Ishikawa (cell line): ENCODE results near the gene CCDC9B.

Experiments used
- CEBPB ChIP-seq: IDR thresholded peaks from 2 replicates; pipeline ENCODE4 v1.6.1; 2012
- CREB1 ChIP-seq: IDR thresholded peaks from 2 replicates; pipeline ENCODE4 v1.6.1; 2012; ENCODE audit warnings: low read depth
- EGR1 ChIP-seq: IDR thresholded peaks from 2 replicates; pipeline ENCODE4 v1.6.1; 2012
- EP300 ChIP-seq: IDR thresholded peaks from 2 replicates; pipeline ENCODE4 v1.6.1; 2012; ENCODE audit warnings: borderline replicate concordance
- FOXM1 ChIP-seq: IDR thresholded peaks from 2 replicates; pipeline ENCODE4 v1.6.1; 2012; ENCODE audit warnings: low read depth, borderline replicate concordance
- NFIC ChIP-seq: IDR thresholded peaks from 2 replicates; pipeline ENCODE4 v1.6.1; 2012
- RAD21 ChIP-seq: IDR thresholded peaks from 2 replicates; pipeline ENCODE4 v1.6.1; 2012; ENCODE audit warnings: low read depth
- TAF1 ChIP-seq: IDR thresholded peaks from 2 replicates; pipeline ENCODE4 v1.6.1; 2012; ENCODE audit warnings: low read depth, mild to moderate bottlenecking
- TCF12 ChIP-seq: IDR thresholded peaks from 2 replicates; pipeline ENCODE4 v1.6.1; 2012; ENCODE audit warnings: low read depth
- TEAD4 ChIP-seq: IDR thresholded peaks from 2 replicates; pipeline ENCODE4 v1.6.1; 2012
- YY1 ChIP-seq: IDR thresholded peaks from 2 replicates; pipeline ENCODE4 v1.6.1; 2012; ENCODE audit warnings: low read depth
- ZBTB7A ChIP-seq: IDR thresholded peaks from 2 replicates; pipeline ENCODE4 v1.6.1; 2012; ENCODE audit warnings: low read depth
- TF ChIP-seq, protein P1 (sequence below): IDR thresholded peaks from 2 replicates; pipeline ENCODE4 v1.6.1; 2012; ENCODE audit warnings: low read depth, mild to moderate bottlenecking
- TF ChIP-seq, protein P2 (sequence below): IDR thresholded peaks from 2 replicates; pipeline ENCODE4 v1.6.1; 2012
- TF ChIP-seq, protein P3 (sequence below): IDR thresholded peaks from 2 replicates; pipeline ENCODE4 v1.6.1; 2012

Gene CCDC9B

DNA sequence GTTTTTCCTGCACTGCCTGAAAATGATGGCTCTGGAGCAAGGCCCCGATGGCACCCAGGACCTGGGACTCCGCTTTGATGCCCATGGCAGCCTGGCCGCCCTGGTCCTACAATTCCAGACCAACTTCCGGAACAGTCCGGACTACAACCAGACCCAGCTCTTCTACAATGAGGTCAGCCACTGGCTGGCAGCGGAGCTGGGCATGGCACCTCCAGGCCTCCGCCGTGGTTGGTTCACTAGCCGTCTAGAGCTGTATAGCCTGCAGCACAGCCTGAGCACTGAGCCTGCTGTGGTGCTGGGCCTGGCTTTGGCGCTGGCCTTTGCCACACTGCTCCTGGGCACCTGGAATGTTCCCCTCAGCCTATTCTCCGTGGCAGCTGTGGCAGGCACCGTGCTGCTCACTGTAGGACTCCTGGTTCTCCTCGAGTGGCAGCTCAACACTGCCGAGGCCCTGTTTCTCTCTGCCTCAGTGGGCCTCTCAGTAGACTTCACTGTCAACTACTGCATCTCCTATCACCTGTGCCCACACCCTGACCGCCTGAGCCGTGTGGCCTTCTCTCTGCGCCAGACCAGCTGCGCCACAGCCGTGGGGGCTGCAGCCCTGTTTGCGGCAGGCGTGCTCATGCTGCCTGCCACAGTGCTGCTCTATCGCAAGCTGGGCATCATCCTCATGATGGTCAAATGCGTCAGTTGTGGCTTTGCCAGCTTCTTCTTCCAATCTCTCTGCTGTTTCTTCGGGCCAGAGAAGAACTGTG, 28.2 kb upstream of the CCDC9B start:
- TF ChIP-seq TAF1 (no peak), EGR1 (no peak), CEBPB (no peak), FOXM1 (no peak), NFIC (no peak), EP300 (no peak), ZBTB7A (no peak), CREB1 (no peak), TCF12 (no peak)
- TF ChIP-seq, protein P1, sequence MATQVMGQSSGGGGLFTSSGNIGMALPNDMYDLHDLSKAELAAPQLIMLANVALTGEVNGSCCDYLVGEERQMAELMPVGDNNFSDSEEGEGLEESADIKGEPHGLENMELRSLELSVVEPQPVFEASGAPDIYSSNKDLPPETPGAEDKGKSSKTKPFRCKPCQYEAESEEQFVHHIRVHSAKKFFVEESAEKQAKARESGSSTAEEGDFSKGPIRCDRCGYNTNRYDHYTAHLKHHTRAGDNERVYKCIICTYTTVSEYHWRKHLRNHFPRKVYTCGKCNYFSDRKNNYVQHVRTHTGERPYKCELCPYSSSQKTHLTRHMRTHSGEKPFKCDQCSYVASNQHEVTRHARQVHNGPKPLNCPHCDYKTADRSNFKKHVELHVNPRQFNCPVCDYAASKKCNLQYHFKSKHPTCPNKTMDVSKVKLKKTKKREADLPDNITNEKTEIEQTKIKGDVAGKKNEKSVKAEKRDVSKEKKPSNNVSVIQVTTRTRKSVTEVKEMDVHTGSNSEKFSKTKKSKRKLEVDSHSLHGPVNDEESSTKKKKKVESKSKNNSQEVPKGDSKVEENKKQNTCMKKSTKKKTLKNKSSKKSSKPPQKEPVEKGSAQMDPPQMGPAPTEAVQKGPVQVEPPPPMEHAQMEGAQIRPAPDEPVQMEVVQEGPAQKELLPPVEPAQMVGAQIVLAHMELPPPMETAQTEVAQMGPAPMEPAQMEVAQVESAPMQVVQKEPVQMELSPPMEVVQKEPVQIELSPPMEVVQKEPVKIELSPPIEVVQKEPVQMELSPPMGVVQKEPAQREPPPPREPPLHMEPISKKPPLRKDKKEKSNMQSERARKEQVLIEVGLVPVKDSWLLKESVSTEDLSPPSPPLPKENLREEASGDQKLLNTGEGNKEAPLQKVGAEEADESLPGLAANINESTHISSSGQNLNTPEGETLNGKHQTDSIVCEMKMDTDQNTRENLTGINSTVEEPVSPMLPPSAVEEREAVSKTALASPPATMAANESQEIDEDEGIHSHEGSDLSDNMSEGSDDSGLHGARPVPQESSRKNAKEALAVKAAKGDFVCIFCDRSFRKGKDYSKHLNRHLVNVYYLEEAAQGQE = no peak
- TF ChIP-seq, protein P2, sequence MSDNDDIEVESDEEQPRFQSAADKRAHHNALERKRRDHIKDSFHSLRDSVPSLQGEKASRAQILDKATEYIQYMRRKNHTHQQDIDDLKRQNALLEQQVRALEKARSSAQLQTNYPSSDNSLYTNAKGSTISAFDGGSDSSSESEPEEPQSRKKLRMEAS = no peak
- TF ChIP-seq, protein P3, sequence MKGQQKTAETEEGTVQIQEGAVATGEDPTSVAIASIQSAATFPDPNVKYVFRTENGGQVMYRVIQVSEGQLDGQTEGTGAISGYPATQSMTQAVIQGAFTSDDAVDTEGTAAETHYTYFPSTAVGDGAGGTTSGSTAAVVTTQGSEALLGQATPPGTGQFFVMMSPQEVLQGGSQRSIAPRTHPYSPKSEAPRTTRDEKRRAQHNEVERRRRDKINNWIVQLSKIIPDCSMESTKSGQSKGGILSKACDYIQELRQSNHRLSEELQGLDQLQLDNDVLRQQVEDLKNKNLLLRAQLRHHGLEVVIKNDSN = no peak

DNA sequence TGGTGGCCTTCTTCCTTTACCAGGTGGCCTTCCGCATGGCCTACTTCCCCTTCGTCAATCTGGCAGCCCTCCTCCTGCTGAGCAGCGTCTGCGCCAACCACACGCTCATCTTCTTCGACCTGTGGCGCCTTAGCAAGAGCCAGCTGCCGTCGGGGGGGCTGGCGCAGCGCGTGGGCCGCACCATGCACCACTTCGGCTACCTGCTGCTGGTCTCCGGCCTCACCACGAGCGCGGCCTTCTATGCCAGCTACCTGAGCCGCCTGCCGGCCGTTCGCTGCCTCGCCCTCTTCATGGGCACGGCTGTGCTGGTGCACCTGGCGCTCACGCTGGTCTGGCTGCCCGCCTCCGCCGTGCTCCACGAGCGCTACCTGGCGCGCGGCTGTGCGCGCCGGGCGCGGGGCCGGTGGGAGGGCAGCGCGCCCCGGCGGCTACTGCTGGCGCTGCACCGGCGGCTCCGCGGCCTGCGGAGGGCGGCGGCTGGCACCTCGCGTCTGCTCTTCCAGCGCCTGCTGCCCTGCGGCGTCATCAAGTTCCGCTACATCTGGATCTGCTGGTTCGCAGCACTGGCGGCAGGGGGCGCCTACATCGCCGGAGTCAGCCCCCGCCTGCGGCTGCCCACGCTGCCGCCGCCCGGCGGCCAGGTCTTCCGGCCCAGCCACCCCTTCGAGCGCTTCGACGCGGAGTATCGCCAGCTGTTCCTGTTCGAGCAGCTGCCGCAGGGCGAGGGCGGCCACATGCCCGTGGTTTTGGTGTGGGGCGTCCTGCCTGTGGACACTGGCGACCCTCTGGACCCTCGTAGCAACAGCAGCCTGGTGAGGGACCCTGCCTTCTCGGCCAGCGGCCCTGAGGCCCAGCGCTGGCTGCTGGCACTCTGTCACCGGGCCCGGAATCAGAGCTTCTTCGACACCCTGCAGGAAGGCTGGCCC, 27.2 kb upstream of the CCDC9B start:
- TF ChIP-seq, protein P2 = peak; percentile 97
- TF ChIP-seq RAD21 (peak; percentile 43), YY1 (no peak), ZBTB7A (peak; percentile 77; the same call in 1 of the 2 replicates), TCF12 (no peak; the same call in none of the 2 replicates), NFIC (peak; percentile 45; the same call in 1 of the 2 replicates), EGR1 (peak; percentile 69), TAF1 (no peak), CEBPB (no peak), CREB1 (peak; percentile 22; the same call in 1 of the 2 replicates), TEAD4 (no peak)

GRCh38 chr15:40367371-40367685, 26.6 kb upstream of the CCDC9B start:
- no peak for TF ChIP-seq CEBPB
- no peak for TF ChIP-seq EP300
- TF ChIP-seq CREB1 = no peak
- TF ChIP-seq FOXM1 = no peak
- TF ChIP-seq, protein P2 = no peak
- TF ChIP-seq, protein P1 = no peak
- TF ChIP-seq NFIC = no peak
- TF ChIP-seq TAF1 = no peak
- TF ChIP-seq, protein P3 = no peak
- no peak for TF ChIP-seq RAD21
- TF ChIP-seq TEAD4 = no peak
- TF ChIP-seq YY1 = no peak
- no peak for TF ChIP-seq EGR1

- TF ChIP-seq FOXM1 (no peak), TCF12 (no peak), TAF1 (no peak)
- TF ChIP-seq, protein P1 = no peak
- TF ChIP-seq, protein P3 = no peak
Observed at GRCh38 chr15:40366457-40367370, 26.0 kb upstream of the CCDC9B start.
